Effector memory CD8-positive, alpha-beta T cell (primary cell): Measurements from ENCODE around the gene FTH1.

Experiments
- ATAC-seq: fragments of 150-1000 bp; cut with Tn5 transposase; replicated peaks from 2 replicates; pipeline ENCODE4 v1.10.0; 2021; ENCODE audit warnings: mild to moderate bottlenecking, moderate library complexity
- DNase-seq, 3 experiments: peaks; one replicate each; pipeline ENCODE4 v3.0.0; 2021
- H3K27ac Mint-ChIP-seq, 2 donors: one replicate each; pipeline ENCODE4 v1.8.0; 2022; ENCODE audit warnings: mild to moderate bottlenecking in 2 of 2, mixed read lengths in 2 of 2, moderate library complexity in 2 of 2
- H3K27me3 Mint-ChIP-seq, 2 donors: one replicate each; pipeline ENCODE4 v1.8.0; 2022; ENCODE audit warnings: mixed read lengths in 2 of 2
- H3K36me3 Mint-ChIP-seq: one replicate; pipeline ENCODE4 v1.8.0; 2022; ENCODE audit warnings: mild to moderate bottlenecking, moderate library complexity, mixed read lengths; ENCODE audit not compliant: insufficient read depth
- H3K4me1 Mint-ChIP-seq, 2 donors: one replicate each; pipeline ENCODE4 v1.8.0; 2022; ENCODE audit warnings: low read depth in 2 of 2, mixed read lengths in 2 of 2
- H3K4me3 Mint-ChIP-seq, 2 donors: one replicate each; pipeline ENCODE4 v1.8.0; 2022; ENCODE audit warnings: mild to moderate bottlenecking in 2 of 2, mixed read lengths in 2 of 2, moderate library complexity in 2 of 2
- H3K9me3 Mint-ChIP-seq, 2 donors: one replicate each; pipeline ENCODE4 v1.8.0; 2022; ENCODE audit warnings: mixed read lengths in 2 of 2

FTH1 gene

GRCh38 chr11:61918251-61918937 is 49.0 kb downstream of the FTH1 start:
- Mint-ChIP-seq H3K4me1 (peaks cover 11 to 13% of the 10 kb centered on the region in 2 donors), H3K27me3 (peaks cover 66 to 94% of the 10 kb centered on the region in 2 donors), H3K4me3 (peak overlapping the region; percentile 72 to 76)

GRCh38 chr11:61917334-61918109 is 49.9 kb downstream of the FTH1 start, which contains the start of gene RAB3IL1:
Gene RAB3IL1, minus strand, starts transcription at chr11:61917566. Its CDS starts 199 bp downstream, at chr11:61917367.
- ATAC-seq (peak; percentile 22), DNase-seq (no peak)
- Mint-ChIP-seq H3K27me3 (peaks cover 66 to 94% of the 10 kb centered on the region in 2 donors), H3K4me1 (peaks cover 11 to 13% of the 10 kb centered on the region in 2 donors), H3K36me3 (no peaks in the 10 kb centered on the region), H3K27ac (no peak within 1 kb of the TSS), H3K9me3 (no peaks in the 10 kb centered on the region), H3K4me3 (peak within 1 kb of the TSS; percentile 72 to 76)

More at GRCh38 chr11:61918251-61918937, 49.0 kb downstream of the FTH1 start:
- no peaks in the 10 kb centered on the region for H3K9me3 Mint-ChIP-seq
- ATAC-seq (no peak), DNase-seq (no peak)
- no peak overlapping the region for H3K27ac Mint-ChIP-seq
- no peaks in the 10 kb centered on the region for H3K36me3 Mint-ChIP-seq

- no peaks in the 10 kb centered on the region for H3K36me3 Mint-ChIP-seq
- no peak for DNase-seq
- H3K9me3 Mint-ChIP-seq, result no peaks in the 10 kb centered on the region
- peak; percentile 10 for ATAC-seq
- peaks cover 68 to 97% of the 10 kb centered on the region in 2 donors for H3K27me3 Mint-ChIP-seq
- H3K4me3 Mint-ChIP-seq, result peak overlapping the region; percentile 20 to 34
- H3K27ac Mint-ChIP-seq, result no peak overlapping the region
- H3K4me1 Mint-ChIP-seq, result peaks cover 11 to 13% of the 10 kb centered on the region in 2 donors
These were observed 50.6 kb downstream of the FTH1 start for GRCh38 chr11:61916737-61917333.

- Mint-ChIP-seq H3K27me3 (peaks cover 52 to 82% of the 10 kb centered on the region in 2 donors), H3K4me3 (no peak overlapping the region)
These were observed 52.8 kb downstream of the FTH1 start for GRCh38 chr11:61914471-61915171.

More at GRCh38 chr11:61914471-61915171, 52.8 kb downstream of the FTH1 start:
- Mint-ChIP-seq H3K4me1 (peaks cover 11 to 13% of the 10 kb centered on the region in 2 donors), H3K36me3 (peaks cover 2% of the 10 kb centered on the region), H3K27ac (no peak overlapping the region), H3K9me3 (no peaks in the 10 kb centered on the region)
- ATAC-seq (no peak), DNase-seq (no peak)
